CD4-positive, alpha-beta memory T cell (primary cell): ENCODE measurements around the gene VSTM4. TPM values are rescaled to one million over a fixed set of nuclear protein-coding genes. Genes with fewer than 3 reads are reported as not detected.

Source experiments
- CTCF ChIA-PET: fragments of 350-600 bp; sonication (Branson Sonifier 250); formaldehyde crosslinking; loops from one replicate; lab custom pipeline; 2021; ENCODE audit warnings: inconsistent platforms; ENCODE audit not compliant: partially characterized antibody; lab: Charles Lee
- POLR2A ChIA-PET: fragments of 350-600 bp; sonication (Branson Sonifier 250); formaldehyde crosslinking; loops from one replicate; lab custom pipeline; 2021; ENCODE audit not compliant: partially characterized antibody; lab: Charles Lee
- DNase-seq, 5 donors: peaks; one replicate each; pipeline versions ENCODE4 v3.0.0 to v3.0.0-alpha.2; 2020 to 2022; ENCODE audit warnings: mixed read lengths in 1 of 5
- H3K27ac ChIP-seq: one replicate; pipeline ENCODE4 v1.7.0; 2013; ENCODE audit warnings: low read depth, low read length
- H3K27me3 ChIP-seq: 2 replicates; pipeline ENCODE4 v1.7.0; 2013; ENCODE audit warnings: mild to moderate bottlenecking, low read length, moderate library complexity; ENCODE audit not compliant: insufficient read depth
- H3K36me3 ChIP-seq: 2 replicates; pipeline ENCODE4 v1.7.0; 2013; ENCODE audit warnings: mild to moderate bottlenecking, low read length, moderate library complexity; ENCODE audit not compliant: insufficient read depth
- H3K4me1 ChIP-seq: 2 replicates; pipeline ENCODE4 v1.7.0; 2013; ENCODE audit warnings: mild to moderate bottlenecking, low read length, moderate library complexity; ENCODE audit not compliant: insufficient read depth
- H3K4me3 ChIP-seq, 2 donors: one replicate each; pipeline ENCODE4 v1.7.0; 2013; ENCODE audit warnings: low read length in 2 of 2, mild to moderate bottlenecking in 1 of 2
- H3K9me3 ChIP-seq, 2 donors: one replicate each; pipeline ENCODE4 v1.7.0; 2013; ENCODE audit warnings: low read length in 2 of 2, control low read depth in 1 of 2; ENCODE audit not compliant: control insufficient read depth in 1 of 2
- H3K27ac Mint-ChIP-seq, 7 donors: one replicate each; pipeline ENCODE4 v1.8.0; 2020 to 2021; ENCODE audit warnings: mixed read lengths in 7 of 7, mild to moderate bottlenecking in 6 of 7, inconsistent platforms in 3 of 7, moderate library complexity in 3 of 7
- H3K27me3 Mint-ChIP-seq, 2 donors: one replicate each; pipeline ENCODE4 v1.8.0; 2020 to 2021; ENCODE audit warnings: mixed read lengths in 2 of 2
- H3K36me3 Mint-ChIP-seq, 2 donors: one replicate each; pipeline ENCODE4 v1.8.0; 2020 to 2021; ENCODE audit warnings: mixed read lengths in 2 of 2, inconsistent platforms in 1 of 2, mild to moderate bottlenecking in 1 of 2
- H3K4me1 Mint-ChIP-seq, 4 donors: one replicate each; pipeline ENCODE4 v1.8.0; 2020 to 2021; ENCODE audit warnings: mixed read lengths in 4 of 4, mild to moderate bottlenecking in 1 of 4
- H3K4me3 Mint-ChIP-seq, 8 donors: one replicate each; pipeline ENCODE4 v1.8.0; 2020 to 2021; ENCODE audit warnings: mixed read lengths in 8 of 8, mild to moderate bottlenecking in 7 of 8, moderate library complexity in 6 of 8, inconsistent platforms in 3 of 8
- H3K9me3 Mint-ChIP-seq, 8 donors: one replicate each; pipeline ENCODE4 v1.8.0; 2020 to 2021; ENCODE audit warnings: mixed read lengths in 8 of 8, mild to moderate bottlenecking in 5 of 8, inconsistent platforms in 3 of 8, moderate library complexity in 1 of 8
- intact Hi-C: fragments of 100-400 bp; cut with micrococcal nuclease; formaldehyde crosslinking; loops from one replicate; pipeline ENCODE4 v1.15.1; 2023
- polyA plus RNA-seq, 2 donors: library from polyadenylated mRNA; unstranded; fragments of 300-500 nt; fragmentation: Illumina TruSeq; gene quantifications; one replicate each; pipeline ENCODE4 v1.2.3, GENCODE V29; 2021
- total RNA-seq, 2 experiments: library from RNA; stranded (reverse); gene quantifications; one replicate each; pipeline ENCODE4 v1.2.3, GENCODE V29; 2021

VSTM4 gene
- total and polyA plus RNA-seq, 4 experiments from 2014 or later = not detected

GRCh38 chr10:49089152-49089551 is 26.2 kb downstream of the VSTM4 start:
- intact Hi-C loops = no loop called here
- Mint-ChIP-seq H3K36me3 (no peaks in the 10 kb centered on the region), H3K9me3 (peaks cover 4 to 18% (median 16%) of the 10 kb centered on the region in 8 donors), H3K27me3 (peaks cover 0 to 2% of the 10 kb centered on the region in 2 donors), H3K27ac (no peak overlapping the region), H3K4me1 (no peaks in the 10 kb centered on the region), H3K4me3 (no peak overlapping the region)
- ChIA-PET CTCF (interaction anchor here (1.8 kb wide), 1 partner anchor 24 kb away, joined by 4 read pairs; no protein-coding TSS in a partner anchor), POLR2A (no interaction called here)
- Histone ChIP-seq H3K9me3 (no peaks in the 10 kb centered on the region), H3K27me3 (no peaks in the 10 kb centered on the region), H3K4me3 (no peak overlapping the region), H3K27ac (no peak overlapping the region), H3K36me3 (no peaks in the 10 kb centered on the region), H3K4me1 (no peaks in the 10 kb centered on the region)
- DNase-seq = no peak

GRCh38 chr10:49086889-49087288 is 28.4 kb downstream of the VSTM4 start:
- no peaks in the 10 kb centered on the region for H3K36me3 ChIP-seq
- H3K4me3 ChIP-seq = no peak overlapping the region
- Mint-ChIP-seq H3K36me3 (no peaks in the 10 kb centered on the region), H3K27ac (no peak overlapping the region), H3K4me3 (no peak overlapping the region), H3K27me3 (peaks cover 0 to 2% of the 10 kb centered on the region in 2 donors), H3K4me1 (no peaks in the 10 kb centered on the region), H3K9me3 (peaks cover 4 to 18% (median 16%) of the 10 kb centered on the region in 8 donors)
- H3K9me3 ChIP-seq = no peaks in the 10 kb centered on the region
- no peaks in the 10 kb centered on the region for H3K27me3 ChIP-seq
- no peak overlapping the region for H3K27ac ChIP-seq
- no peak for DNase-seq
- intact Hi-C loops = no loop called here
- no peaks in the 10 kb centered on the region for H3K4me1 ChIP-seq
- POLR2A ChIA-PET = no interaction called here
- CTCF ChIA-PET = no interaction called here

- peaks cover 4 to 19% (median 16%) of the 10 kb centered on the region in 8 donors for H3K9me3 Mint-ChIP-seq
- Histone ChIP-seq H3K27me3 (no peaks in the 10 kb centered on the region), H3K4me1 (no peaks in the 10 kb centered on the region), H3K36me3 (no peaks in the 10 kb centered on the region), H3K4me3 (no peak overlapping the region), H3K9me3 (no peaks in the 10 kb centered on the region), H3K27ac (no peak overlapping the region)
- H3K4me1 Mint-ChIP-seq = peaks cover 0 to 2% (median 0%) of the 10 kb centered on the region in 4 donors
- DNase-seq = no peak
- POLR2A ChIA-PET = no interaction called here
- CTCF ChIA-PET = no interaction called here
- H3K27me3 Mint-ChIP-seq = no peaks in the 10 kb centered on the region
- intact Hi-C loops = no loop called here
- no peak overlapping the region for H3K27ac Mint-ChIP-seq
- H3K36me3 Mint-ChIP-seq = no peaks in the 10 kb centered on the region
- H3K4me3 Mint-ChIP-seq = no peak overlapping the region
Measured at GRCh38 chr10:49083261-49083660, 32.1 kb downstream of the VSTM4 start.

- CTCF ChIA-PET = no interaction called here
Measured at GRCh38 chr10:49082766-49083165, 32.6 kb downstream of the VSTM4 start.

GRCh38 chr10:49081547-49082275 is 33.6 kb downstream of the VSTM4 start:
- intact Hi-C loops = no loop called here
- peaks cover 0 to 2% (median 0%) of the 10 kb centered on the region in 4 donors for H3K4me1 Mint-ChIP-seq
- H3K36me3 Mint-ChIP-seq = no peaks in the 10 kb centered on the region
- Histone ChIP-seq H3K4me3 (no peak overlapping the region), H3K4me1 (no peaks in the 10 kb centered on the region), H3K27ac (no peak overlapping the region), H3K36me3 (no peaks in the 10 kb centered on the region), H3K9me3 (no peaks in the 10 kb centered on the region), H3K27me3 (no peaks in the 10 kb centered on the region)
- DNase-seq = no peak
- H3K9me3 Mint-ChIP-seq = peaks cover 4 to 11% (median 6%) of the 10 kb centered on the region in 8 donors
- H3K27ac Mint-ChIP-seq = no peak overlapping the region
- H3K27me3 Mint-ChIP-seq = no peaks in the 10 kb centered on the region
- ChIA-PET POLR2A (no interaction called here), CTCF (interaction anchor here (1.1 kb wide), 1 partner anchor 17 kb away, joined by 3 read pairs; no protein-coding TSS in a partner anchor)
- H3K4me3 Mint-ChIP-seq = no peak overlapping the region

More at GRCh38 chr10:49082766-49083165, 32.6 kb downstream of the VSTM4 start:
- Mint-ChIP-seq H3K27me3 (no peaks in the 10 kb centered on the region), H3K27ac (no peak overlapping the region), H3K36me3 (no peaks in the 10 kb centered on the region), H3K4me3 (no peak overlapping the region), H3K9me3 (peaks cover 4 to 19% (median 15%) of the 10 kb centered on the region in 8 donors), H3K4me1 (peaks cover 0 to 2% (median 0%) of the 10 kb centered on the region in 4 donors)
- no peak overlapping the region for H3K27ac ChIP-seq
- H3K4me3 ChIP-seq = no peak overlapping the region
- no peaks in the 10 kb centered on the region for H3K9me3 ChIP-seq
- no peaks in the 10 kb centered on the region for H3K4me1 ChIP-seq
- POLR2A ChIA-PET = no interaction called here
- no peak for DNase-seq
- no peaks in the 10 kb centered on the region for H3K36me3 ChIP-seq
- H3K27me3 ChIP-seq = no peaks in the 10 kb centered on the region
- intact Hi-C loops = no loop called here

GRCh38 chr10:49080965-49081364 is 34.4 kb downstream of the VSTM4 start:
- intact Hi-C loops = no loop called here
- Mint-ChIP-seq H3K4me3 (no peak overlapping the region), H3K4me1 (peaks cover 0 to 2% (median 0%) of the 10 kb centered on the region in 4 donors), H3K36me3 (no peaks in the 10 kb centered on the region), H3K27me3 (no peaks in the 10 kb centered on the region), H3K9me3 (peaks cover 0 to 6% (median 0%) of the 10 kb centered on the region in 8 donors), H3K27ac (no peak overlapping the region)
- Histone ChIP-seq H3K9me3 (no peaks in the 10 kb centered on the region), H3K4me1 (no peaks in the 10 kb centered on the region), H3K36me3 (no peaks in the 10 kb centered on the region), H3K27ac (no peak overlapping the region), H3K4me3 (no peak overlapping the region), H3K27me3 (no peaks in the 10 kb centered on the region)
- CTCF ChIA-PET = interaction anchor here (1.1 kb wide), 1 partner anchor 17 kb away, joined by 3 read pairs; no protein-coding TSS in a partner anchor
- DNase-seq = no peak
- POLR2A ChIA-PET = no interaction called here

- no peak overlapping the region for H3K4me3 Mint-ChIP-seq
- intact Hi-C loops = no loop called here
- peaks cover 0 to 2% of the 10 kb centered on the region in 2 donors for H3K27me3 Mint-ChIP-seq
- Histone ChIP-seq H3K27me3 (no peaks in the 10 kb centered on the region), H3K36me3 (no peaks in the 10 kb centered on the region), H3K9me3 (no peaks in the 10 kb centered on the region), H3K4me3 (no peak overlapping the region), H3K4me1 (no peaks in the 10 kb centered on the region), H3K27ac (no peak overlapping the region)
- peaks cover 0 to 2% (median 0%) of the 10 kb centered on the region in 8 donors for H3K9me3 Mint-ChIP-seq
- no peaks in the 10 kb centered on the region for H3K36me3 Mint-ChIP-seq
- no peak overlapping the region for H3K27ac Mint-ChIP-seq
- peaks cover 0 to 2% (median 0%) of the 10 kb centered on the region in 4 donors for H3K4me1 Mint-ChIP-seq
- DNase-seq = no peak
- ChIA-PET CTCF (no interaction called here), POLR2A (no interaction called here)
Measured at GRCh38 chr10:49080071-49080470, 35.3 kb downstream of the VSTM4 start.
